Stimulated activated CD4-positive, alpha-beta T cell treated with anti-CD3 and anti-CD28 coated beads, Interleukin-1b, Interleukin-23, amount 100 ng/mL, for 1 hour (primary cell): ENCODE data around the gene PGM5.
"Not testable (repeated sequence)": the region's sequence is repeated elsewhere in the genome, so short reads cannot be mapped to it uniquely, and the experiment has no call there.

Experiments
- DNase-seq, 2 donors: peaks; one replicate each; pipeline ENCODE4 v3.0.0-alpha.2; 2020; ENCODE audit warnings: low read depth in 2 of 2

The PGM5 gene

DNA sequence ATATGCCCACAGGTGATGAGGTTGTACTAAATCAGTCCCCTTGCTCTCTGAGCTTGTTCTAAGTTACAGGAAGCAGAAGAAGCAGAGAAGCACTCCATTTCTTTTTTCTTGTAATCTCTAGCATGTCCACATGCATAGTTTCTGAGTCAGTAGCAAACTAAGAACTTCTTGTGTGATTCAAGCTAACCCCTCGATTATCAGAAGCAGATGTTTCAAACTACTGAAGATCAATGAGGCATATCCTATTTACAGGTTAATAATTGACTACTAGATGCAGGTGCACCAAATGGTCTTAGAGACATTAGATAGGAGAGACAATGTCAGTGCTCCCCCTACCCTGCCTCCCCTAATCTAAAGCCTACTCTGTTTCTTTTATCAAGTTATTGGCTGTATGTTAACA, 21.3 kb downstream of the PGM5 start:
- DNase-seq: not testable (repeated sequence)

GRCh38 chr9:68383894-68384293, 27.5 kb downstream of the PGM5 start:
- not testable (repeated sequence) for DNase-seq

- not testable (repeated sequence) for DNase-seq
These were observed 33.1 kb downstream of the PGM5 start for GRCh38 chr9:68389558-68389957.

DNA sequence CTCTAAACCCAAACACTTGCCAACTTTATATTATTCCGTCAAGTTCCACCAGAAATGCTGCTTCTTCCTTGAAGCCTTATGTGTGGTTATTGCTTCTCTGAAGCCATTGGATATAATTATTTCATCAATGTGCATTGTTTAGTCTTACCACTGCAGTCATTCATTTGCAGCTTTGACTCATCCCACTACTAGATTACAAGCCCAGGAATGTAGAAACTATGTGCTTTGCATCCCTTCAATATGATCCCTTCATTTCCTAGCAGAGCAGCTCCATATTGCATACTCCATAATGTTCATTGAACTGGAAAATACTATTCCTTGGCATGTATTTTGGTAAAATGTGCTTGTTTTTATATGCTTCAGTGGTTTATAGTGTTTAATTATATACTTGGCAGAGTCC, 34.3 kb downstream of the PGM5 start:
- not testable (repeated sequence) for DNase-seq

DNA sequence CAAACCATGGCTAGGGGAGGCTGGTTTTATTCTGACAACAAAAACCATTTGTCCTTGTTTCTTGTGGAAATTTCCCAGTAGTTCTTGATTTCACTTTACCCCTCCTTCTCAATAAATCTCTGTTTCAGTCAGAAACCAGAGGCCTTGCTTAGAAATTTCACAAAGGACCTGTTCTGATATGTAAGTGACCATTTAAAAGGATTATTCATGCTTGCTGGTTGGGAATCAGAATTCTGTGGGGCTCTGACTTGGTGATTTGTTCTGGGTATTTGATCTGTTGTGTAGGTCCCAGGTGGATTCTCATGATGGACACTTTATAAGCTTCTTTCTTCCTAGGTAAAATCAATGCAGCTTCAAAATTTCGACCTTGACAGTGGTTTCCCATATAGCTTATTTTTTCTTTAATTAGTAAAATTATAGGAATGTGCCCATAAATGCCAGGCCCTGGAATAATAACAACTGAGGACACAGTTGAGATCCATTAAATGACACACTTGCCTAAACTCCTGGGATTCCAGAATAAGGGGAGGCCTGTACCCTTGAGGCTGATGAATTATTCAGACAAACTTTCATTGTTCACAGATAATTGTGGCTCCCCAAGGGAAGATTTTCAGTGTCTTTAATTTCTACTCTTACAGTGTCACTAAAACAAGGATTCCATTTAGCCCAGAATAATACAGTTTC, 40.1 kb downstream of the PGM5 start:
- not testable (repeated sequence) for DNase-seq

DNA sequence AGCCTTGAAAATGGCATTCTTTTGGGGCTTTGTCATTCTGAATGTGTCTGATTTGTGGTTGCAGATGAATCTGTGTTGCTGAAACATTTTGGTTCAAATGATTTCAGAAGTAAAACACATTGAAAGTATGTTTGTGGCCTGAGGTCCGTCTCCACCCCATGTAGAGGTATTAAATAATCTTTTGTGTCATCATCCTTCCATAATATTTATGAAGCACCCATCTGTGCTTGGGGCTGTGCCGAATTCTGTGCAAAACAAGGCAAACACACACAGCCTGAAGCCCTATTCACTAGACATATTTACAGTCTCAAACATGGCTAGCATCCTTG, 40.6 kb downstream of the PGM5 start:
- not testable (repeated sequence) for DNase-seq

DNA sequence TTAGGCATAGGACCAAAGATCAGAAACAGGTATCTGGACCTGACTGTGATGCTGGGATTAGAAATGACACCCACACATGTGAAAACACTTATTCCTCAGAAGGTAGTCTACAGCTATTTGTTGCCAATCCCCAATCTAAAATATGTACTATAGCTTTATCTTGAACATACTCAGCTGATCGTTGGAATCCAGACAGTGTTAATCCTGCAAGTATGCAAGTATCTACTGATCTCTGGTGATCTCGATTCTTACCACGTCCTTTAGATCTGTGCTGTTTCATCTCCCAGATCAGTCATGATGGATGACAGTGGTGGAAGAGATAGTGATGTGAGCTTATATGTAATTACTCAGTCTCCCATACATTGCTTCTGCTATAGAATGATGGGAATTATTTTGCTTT, 41.4 kb downstream of the PGM5 start:
- DNase-seq: not testable (repeated sequence)

GRCh38 chr9:68398324-68398723, 41.9 kb downstream of the PGM5 start:
- not testable (repeated sequence) for DNase-seq

DNA sequence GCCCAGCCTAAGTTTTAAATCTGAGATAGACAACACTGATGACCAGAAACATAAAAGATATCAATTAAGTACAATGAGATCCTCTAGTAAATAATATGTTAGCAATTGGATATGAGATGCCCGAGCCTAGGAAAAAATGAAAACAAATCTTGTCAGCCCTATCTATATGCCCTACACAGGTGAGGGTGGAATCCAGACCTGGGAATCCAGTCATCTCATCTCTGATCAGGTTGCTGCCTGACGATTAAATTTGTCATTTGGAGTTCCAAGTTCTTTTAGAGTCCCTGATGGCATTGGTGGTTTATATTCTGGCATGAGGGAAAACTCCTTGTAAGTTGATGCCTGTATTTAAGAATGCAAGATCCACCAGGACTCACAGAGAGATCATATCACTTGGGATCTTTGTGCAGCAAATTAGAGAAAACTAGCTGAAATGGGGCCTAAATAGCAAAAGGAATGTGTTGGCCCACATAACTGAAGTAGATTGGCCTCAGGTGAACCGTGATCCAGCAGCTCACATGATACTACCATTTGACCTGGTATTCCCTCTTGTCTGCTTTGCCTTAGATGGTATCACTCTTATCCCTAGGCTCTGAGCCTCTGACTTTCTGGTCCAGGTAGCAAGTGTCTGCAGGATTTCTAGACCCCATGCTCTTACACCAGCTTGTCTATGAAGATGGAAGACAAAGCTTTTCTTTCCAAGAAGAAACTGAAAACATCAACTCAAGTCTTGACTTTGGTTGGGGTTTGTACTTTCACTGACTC, 48.2 kb downstream of the PGM5 start:
- DNase-seq: not testable (repeated sequence)

DNA sequence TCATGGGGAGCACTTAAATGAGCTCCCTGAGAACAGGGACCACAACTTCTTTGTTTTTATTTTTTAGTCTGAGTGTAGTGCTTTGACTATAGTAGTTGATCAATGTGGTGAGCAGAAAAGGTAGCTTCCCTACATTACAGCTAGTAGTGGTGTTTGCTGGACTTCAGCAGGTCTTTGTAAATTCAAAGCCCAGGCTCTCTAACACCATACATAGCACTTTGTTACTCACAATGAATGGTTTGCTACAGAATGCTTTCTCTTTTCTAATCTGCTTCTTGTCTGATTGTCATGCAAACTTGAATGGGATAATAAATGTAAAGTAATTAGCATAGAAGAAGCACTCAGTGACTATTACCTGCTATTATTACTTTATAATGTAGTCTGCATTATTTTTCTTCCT, 55.5 kb downstream of the PGM5 start:
- not testable (repeated sequence) for DNase-seq

DNA sequence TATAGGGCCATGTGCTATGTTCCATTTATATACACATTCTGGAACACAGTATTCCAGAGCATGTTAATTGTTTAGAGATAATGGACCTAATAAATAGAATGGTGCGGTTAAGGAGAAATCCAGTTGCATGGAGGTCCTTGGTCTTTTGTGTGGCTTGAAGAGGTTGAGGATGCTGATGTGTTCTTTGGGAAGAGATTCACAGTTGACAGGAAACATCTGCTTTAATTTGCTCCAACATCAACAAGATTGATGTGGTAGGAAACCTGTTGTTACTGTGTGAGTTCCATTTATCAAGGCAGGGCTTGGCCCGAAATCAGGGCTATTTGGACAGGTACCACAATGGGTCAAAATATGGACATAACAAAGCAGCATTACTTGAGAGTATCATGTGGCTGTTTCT, 56.3 kb downstream of the PGM5 start:
- not testable (repeated sequence) for DNase-seq

GRCh38 chr9:68415065-68415464, 58.7 kb downstream of the PGM5 start:
- not testable (repeated sequence) for DNase-seq

GRCh38 chr9:68416936-68417564, 60.6 kb downstream of the PGM5 start:
- DNase-seq: no peak

GRCh38 chr9:68417762-68418161, 61.4 kb downstream of the PGM5 start:
- DNase-seq: no peak

DNA sequence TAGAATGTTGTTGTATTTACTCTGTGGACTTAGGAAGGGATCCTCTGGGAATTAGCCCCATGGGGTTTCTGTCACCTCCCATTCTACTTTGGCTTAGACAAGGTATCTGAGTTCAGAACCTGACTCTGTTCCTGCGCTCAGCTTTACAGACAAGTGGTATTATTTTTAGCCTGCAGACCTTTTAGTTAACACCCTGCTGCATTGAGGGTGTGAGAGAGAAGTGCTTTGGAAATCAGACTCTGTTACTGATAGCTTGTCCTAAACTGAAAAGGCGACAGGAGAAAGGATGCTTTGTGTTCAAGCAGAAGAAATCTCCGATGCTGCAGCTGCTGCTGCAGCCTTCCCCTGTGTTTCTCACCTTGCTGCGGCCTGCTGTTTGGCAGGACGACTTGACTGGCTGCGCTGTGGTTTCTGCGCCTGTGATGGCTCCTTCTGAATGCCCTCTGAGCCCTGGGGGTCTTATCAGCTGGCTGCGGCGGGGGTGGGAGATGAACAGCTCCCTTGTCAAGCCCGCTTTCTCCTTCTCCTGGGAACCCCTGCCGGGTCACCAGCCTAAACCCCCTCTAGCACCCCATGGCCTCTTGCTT, 61.9 kb downstream of the PGM5 start:
- no peak for DNase-seq

DNA sequence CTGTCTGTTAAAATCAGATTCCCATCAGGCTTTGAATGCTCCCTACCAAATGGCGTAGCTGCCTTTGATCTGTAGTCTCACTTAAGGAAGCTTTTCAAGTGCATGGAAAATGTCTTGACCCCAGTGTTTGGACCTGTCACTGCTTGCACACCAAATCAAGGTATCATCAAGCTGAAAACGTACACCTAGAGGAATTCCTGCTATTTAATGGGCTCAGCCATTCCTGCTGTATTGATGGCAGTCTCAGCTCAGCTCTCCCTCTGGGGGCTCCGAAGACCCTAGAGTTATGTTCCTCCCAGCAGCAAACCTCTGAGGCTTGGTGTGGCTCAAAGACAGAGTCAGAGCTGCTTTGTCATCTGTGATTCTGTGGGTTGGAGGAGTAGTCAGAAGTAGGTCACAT, 63.5 kb downstream of the PGM5 start:
- no peak for DNase-seq

DNA sequence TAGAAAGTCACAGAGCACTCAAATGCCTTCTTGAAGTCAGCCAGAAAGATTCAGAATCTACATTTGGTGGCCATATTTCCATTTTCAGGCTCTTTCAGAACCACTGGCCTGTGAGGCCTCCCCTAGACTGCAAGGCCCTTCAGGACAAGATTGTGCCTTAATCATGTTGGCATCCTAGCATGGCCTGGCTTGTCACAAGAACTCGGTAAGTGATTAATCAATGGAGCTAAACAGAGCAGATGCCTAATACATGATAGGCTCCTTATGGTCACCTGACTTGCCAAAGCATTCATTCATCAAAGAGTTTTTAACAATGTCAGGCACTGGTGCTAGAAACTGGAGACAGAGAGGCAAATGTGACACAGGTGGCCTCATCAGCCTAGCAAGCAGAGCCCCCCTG, 70.3 kb downstream of the PGM5 start:
- no peak for DNase-seq

- DNase-seq: no peak
These were observed 71.0 kb downstream of the PGM5 start for GRCh38 chr9:68427216-68427977.

DNA sequence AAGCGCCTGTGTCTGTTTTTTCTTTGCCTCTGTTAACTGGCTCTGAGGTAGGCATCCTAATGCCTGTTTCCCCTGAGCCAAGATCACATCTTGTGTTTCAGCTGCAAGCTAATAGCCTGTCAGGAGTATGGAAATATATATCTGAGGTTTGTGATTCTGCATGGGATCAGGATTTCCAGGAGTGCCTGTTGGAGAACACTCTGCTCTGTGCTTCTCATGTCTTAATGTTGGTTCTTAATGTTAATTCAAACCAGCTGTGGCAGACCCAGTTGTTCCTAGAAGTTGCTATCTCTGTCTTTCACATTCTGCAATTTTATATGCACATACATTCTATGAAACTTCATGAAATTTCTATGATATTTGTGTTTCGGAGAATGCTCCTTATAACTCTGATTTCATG, 72.1 kb downstream of the PGM5 start:
- DNase-seq: no peak

GRCh38 chr9:68429631-68430030, 73.2 kb downstream of the PGM5 start:
- DNase-seq: no peak

DNA sequence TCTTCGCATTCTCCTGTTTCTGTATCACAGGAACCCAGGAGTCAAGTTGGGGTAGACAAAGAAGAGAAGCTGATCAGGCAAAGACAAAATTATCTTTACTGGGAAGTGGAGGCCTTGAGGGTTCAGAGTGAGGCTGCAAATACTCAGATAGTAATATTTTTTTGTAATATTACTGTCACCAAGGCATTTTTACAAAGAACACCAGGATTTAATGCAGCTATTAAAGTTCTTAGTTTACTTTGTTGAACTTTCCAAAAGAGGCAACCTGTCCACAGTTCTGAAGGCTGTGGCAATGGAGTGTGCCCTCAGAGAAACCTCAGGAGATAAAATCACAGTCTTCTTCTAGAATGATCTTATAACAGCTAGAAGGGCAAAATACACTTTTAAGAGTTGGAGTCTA, 74.9 kb downstream of the PGM5 start:
- DNase-seq: no peak
